ENCODE measurements around the gene MLLT3.
"Not testable (repeated sequence)": the region's sequence is repeated elsewhere in the genome, so short reads cannot be mapped to it uniquely, and the experiment has no call there.

The MLLT3 gene

DNA sequence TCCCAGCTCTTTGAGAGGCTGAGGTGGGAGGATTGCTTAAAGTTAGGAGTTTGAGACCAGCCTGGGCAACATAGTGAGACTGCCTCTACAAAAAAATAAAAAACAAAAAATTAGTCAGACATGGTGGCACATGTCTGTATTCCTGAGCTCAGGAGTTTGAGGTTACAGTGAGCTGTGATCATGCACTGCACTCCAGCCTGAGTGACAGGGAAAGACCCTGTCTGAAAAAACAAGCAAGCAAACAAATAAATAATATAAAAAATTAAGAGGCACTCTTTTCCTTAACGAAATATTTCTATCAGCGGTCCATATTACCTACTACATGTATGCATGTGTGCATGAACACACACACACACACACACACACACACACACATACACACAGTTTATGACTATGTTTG, 40.8 kb upstream of the MLLT3 start:
- Histone ChIP-seq H4K20me1 (ENCODE audit: insufficient read depth) (no peaks in the 10 kb centered on the region), H3K4me1 (ENCODE audit: low read depth, poor library complexity, severe bottlenecking) (peaks cover 28% of the 10 kb centered on the region), H3K79me2 (ENCODE audit: insufficient read depth, low read depth) (peaks cover 56% of the 10 kb centered on the region), H3K36me3 (ENCODE audit: insufficient read depth) (no peaks in the 10 kb centered on the region), H3K9ac (no peak overlapping the region), H3K27me3 (ENCODE audit: insufficient read depth, low read depth) (no peaks in the 10 kb centered on the region), H2AFZ (ENCODE audit: low read depth) (no peak overlapping the region), H3K27ac (no peak overlapping the region), H3K4me2 (no peak overlapping the region), H3K4me3 (IDR thresholded peaks at IDR 0.05; ENCODE audit: insufficient read depth, low read depth, low read length) (no peak overlapping the region)
- TF ChIP-seq, protein P1, sequence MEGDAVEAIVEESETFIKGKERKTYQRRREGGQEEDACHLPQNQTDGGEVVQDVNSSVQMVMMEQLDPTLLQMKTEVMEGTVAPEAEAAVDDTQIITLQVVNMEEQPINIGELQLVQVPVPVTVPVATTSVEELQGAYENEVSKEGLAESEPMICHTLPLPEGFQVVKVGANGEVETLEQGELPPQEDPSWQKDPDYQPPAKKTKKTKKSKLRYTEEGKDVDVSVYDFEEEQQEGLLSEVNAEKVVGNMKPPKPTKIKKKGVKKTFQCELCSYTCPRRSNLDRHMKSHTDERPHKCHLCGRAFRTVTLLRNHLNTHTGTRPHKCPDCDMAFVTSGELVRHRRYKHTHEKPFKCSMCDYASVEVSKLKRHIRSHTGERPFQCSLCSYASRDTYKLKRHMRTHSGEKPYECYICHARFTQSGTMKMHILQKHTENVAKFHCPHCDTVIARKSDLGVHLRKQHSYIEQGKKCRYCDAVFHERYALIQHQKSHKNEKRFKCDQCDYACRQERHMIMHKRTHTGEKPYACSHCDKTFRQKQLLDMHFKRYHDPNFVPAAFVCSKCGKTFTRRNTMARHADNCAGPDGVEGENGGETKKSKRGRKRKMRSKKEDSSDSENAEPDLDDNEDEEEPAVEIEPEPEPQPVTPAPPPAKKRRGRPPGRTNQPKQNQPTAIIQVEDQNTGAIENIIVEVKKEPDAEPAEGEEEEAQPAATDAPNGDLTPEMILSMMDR (conservative IDR thresholded peaks at IDR 0.05; ENCODE audit: low read depth, low read length) = no peak

DNA sequence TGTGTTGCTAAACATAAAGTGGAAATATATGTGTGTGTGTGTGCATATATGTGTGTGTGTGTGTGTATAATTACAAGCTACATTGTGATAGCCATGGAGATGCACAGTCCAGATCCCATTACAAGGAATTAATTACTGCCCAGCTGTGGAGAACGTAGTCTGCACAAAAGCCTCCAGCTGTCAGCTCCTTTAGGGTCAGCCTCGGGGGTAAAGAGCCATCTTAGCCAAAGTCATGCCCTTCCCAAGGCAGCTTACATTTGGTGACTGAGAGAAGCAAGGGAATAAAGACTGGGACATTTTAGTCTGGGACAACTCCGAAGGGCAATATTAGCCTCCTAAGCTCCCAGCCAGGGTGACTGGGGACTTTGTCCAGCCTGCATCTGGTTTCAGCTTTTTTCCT, 39.9 kb upstream of the MLLT3 start:
- no peaks in the 10 kb centered on the region for H3K36me3 ChIP-seq (ENCODE audit: insufficient read depth)
- no peaks in the 10 kb centered on the region for H4K20me1 ChIP-seq (ENCODE audit: insufficient read depth)
- peaks cover 56% of the 10 kb centered on the region for H3K79me2 ChIP-seq (ENCODE audit: insufficient read depth, low read depth)
- H3K27me3 ChIP-seq (ENCODE audit: insufficient read depth, low read depth) = no peaks in the 10 kb centered on the region
- TF ChIP-seq, protein P1 (conservative IDR thresholded peaks at IDR 0.05; ENCODE audit: low read depth, low read length) = no peak
- H3K4me1 ChIP-seq (ENCODE audit: low read depth, poor library complexity, severe bottlenecking) = peaks cover 28% of the 10 kb centered on the region
- H2AFZ ChIP-seq (ENCODE audit: low read depth) = no peak overlapping the region
- no peak overlapping the region for H3K27ac ChIP-seq
- no peak overlapping the region for H3K4me3 ChIP-seq (IDR thresholded peaks at IDR 0.05; ENCODE audit: insufficient read depth, low read depth, low read length)
- peak overlapping the region; percentile 79; the same call in 1 of the 2 replicates for H3K4me2 ChIP-seq
- no peak overlapping the region for H3K9ac ChIP-seq

DNA sequence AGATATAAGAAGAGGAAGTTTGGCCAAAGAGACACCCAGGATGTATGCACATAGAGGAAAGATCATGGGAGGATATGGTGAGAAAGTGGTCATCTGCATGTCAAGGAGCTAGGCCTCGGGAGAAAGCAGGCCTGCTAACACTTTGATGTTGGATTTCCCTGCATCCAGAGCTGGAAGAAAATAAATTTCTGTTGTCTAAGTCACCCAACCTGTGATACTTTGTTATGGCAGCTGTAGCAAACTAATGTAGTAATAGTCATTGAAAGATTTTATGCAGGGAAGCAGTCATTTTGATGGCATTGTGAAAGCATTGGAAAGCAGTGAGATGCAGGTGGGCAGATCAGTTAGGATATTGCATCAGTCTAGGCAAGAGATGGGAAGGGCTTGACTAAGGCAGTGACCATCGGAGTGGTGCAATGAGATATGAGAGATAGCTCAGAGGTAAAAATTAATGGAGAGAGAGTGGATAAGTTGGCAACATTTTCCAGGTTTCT, 37.2 kb upstream of the MLLT3 start:
- Histone ChIP-seq H3K4me2 (peak overlapping the region; percentile 79), H3K4me1 (ENCODE audit: low read depth, poor library complexity, severe bottlenecking) (peaks cover 28% of the 10 kb centered on the region), H3K27me3 (ENCODE audit: insufficient read depth, low read depth) (no peaks in the 10 kb centered on the region), H3K27ac (peak overlapping the region; percentile 90; the same call in 1 of the 2 replicates), H2AFZ (ENCODE audit: low read depth) (peak overlapping the region; percentile 50; the same call in 1 of the 2 replicates), H3K4me3 (IDR thresholded peaks at IDR 0.05; ENCODE audit: insufficient read depth, low read depth, low read length) (no peak overlapping the region), H3K79me2 (ENCODE audit: insufficient read depth, low read depth) (peaks cover 46% of the 10 kb centered on the region), H3K36me3 (ENCODE audit: insufficient read depth) (no peaks in the 10 kb centered on the region), H4K20me1 (ENCODE audit: insufficient read depth) (no peaks in the 10 kb centered on the region), H3K9ac (peak overlapping the region; percentile 92; the same call in 1 of the 2 replicates)
- TF ChIP-seq, protein P1 (conservative IDR thresholded peaks at IDR 0.05; ENCODE audit: low read depth, low read length) = no peak

DNA sequence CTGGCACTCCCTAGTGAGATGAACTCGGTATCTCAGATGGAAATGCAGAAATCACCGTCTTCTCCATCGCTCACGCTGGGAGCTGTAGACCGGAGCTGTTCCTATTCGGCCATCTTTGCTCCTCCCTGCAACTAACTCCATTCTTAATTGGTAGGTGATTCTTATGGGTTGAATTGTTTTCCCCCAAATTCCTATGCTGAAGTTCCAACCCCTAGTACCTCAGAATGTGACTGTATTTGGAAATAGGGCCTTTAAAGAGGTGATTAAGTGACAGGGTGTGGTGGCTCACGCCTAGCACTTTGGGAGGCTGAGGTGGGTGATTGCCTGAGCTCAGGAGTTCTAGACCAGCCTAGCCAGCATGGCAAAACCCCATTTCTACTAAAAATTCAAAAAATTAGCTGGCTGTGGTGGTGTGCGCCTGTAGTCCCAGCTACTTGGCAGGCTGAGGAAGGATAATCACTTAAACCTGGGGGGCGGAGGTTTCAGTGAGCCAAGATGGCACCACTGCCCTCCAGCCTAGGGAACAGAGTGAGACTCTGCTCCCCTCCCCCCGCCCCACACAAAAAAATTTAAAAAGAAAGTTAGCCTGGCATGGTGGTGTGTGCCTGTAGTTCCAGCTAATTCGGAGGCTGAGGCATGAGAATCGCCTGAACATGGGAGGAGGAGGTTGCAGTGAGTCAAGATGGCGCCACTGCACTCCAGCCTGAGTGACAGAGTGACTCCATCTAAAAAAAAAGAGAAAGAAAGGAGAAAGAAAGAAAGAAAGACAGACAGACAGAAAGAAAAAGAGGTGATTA, 36.6 kb upstream of the MLLT3 start:
- peaks cover 28% of the 10 kb centered on the region for H3K4me1 ChIP-seq (ENCODE audit: low read depth, poor library complexity, severe bottlenecking)
- H3K27me3 ChIP-seq (ENCODE audit: insufficient read depth, low read depth) = no peaks in the 10 kb centered on the region
- H3K9ac ChIP-seq = peak overlapping the region; percentile 92
- TF ChIP-seq, protein P1 (conservative IDR thresholded peaks at IDR 0.05; ENCODE audit: low read depth, low read length) = no peak
- H3K4me3 ChIP-seq (IDR thresholded peaks at IDR 0.05; ENCODE audit: insufficient read depth, low read depth, low read length) = no peak overlapping the region
- peak overlapping the region; percentile 79 for H3K4me2 ChIP-seq
- H4K20me1 ChIP-seq (ENCODE audit: insufficient read depth) = no peaks in the 10 kb centered on the region
- peak overlapping the region; percentile 50 for H2AFZ ChIP-seq (ENCODE audit: low read depth)
- peaks cover 43% of the 10 kb centered on the region for H3K79me2 ChIP-seq (ENCODE audit: insufficient read depth, low read depth)
- H3K27ac ChIP-seq = peak overlapping the region; percentile 90
- H3K36me3 ChIP-seq (ENCODE audit: insufficient read depth) = no peaks in the 10 kb centered on the region

DNA sequence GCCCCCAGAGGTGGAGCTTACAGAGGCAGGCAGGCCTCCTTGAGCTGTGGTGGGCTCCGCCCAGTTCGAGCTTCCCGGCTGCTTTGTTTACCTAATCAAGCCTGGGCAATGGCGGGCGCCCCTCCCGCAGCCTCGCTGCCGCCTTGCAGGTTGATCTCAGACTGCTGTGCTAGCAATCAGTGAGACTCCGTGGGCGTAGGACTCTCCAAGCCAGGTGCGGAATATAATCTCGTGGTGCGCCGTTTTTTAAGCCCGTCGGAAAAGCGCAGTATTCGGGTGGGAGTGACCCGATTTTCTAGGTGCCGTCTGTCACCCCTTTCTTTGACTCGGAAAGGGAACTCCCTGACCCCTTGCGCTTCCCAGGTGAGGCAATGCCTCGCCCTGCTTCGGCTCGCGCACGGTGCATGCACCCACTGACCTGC, 36.0 kb upstream of the MLLT3 start:
- Histone ChIP-seq H2AFZ (ENCODE audit: low read depth) (peak overlapping the region; percentile 50), H3K4me1 (ENCODE audit: low read depth, poor library complexity, severe bottlenecking) (peaks cover 28% of the 10 kb centered on the region), H3K9ac (peak overlapping the region; percentile 92), H3K4me2 (peak overlapping the region; percentile 79; the same call in 1 of the 2 replicates), H3K27ac (peak overlapping the region; percentile 90), H3K79me2 (ENCODE audit: insufficient read depth, low read depth) (peaks cover 37% of the 10 kb centered on the region)
- not testable (repeated sequence) for H4K20me1 ChIP-seq (ENCODE audit: insufficient read depth); H3K4me3 ChIP-seq (IDR thresholded peaks at IDR 0.05; ENCODE audit: insufficient read depth, low read depth, low read length); H3K27me3 ChIP-seq (ENCODE audit: insufficient read depth, low read depth); H3K36me3 ChIP-seq (ENCODE audit: insufficient read depth)
